SK-N-SH (cell line): Measurements from ENCODE around the gene FRMD3. TPM values are rescaled to one million over a fixed set of nuclear protein-coding genes. Genes with fewer than 3 reads are reported as not detected.

Experiments
- CTCF ChIA-PET: fragments of 300-600, 350-600 bp; formaldehyde crosslinking; extraction: SDS; loops from one replicate; lab custom pipeline; 2021; lab: Yijun Ruan, JAX
- POLR2A ChIA-PET: fragments of 350-600 bp; sonication (Branson Sonifier 250); formaldehyde crosslinking; extraction: SDS; loops from one replicate; lab custom pipeline; 2020; ENCODE audit warnings: antibody characterized with exemption, inconsistent platforms; lab: Yijun Ruan, JAX
- DNase-seq: peaks from one replicate; pipeline ENCODE4 v3.0.0; 2012
- H2AFZ ChIP-seq: fragments of 200-600 bp; sonication (generic); 2 replicates; pipeline ENCODE4 v1.8.1; 2016; ENCODE audit warnings: antibody characterized with exemption, mild to moderate bottlenecking, low read depth
- H3F3A ChIP-seq: fragments of 200-600 bp; sonication (generic); replicated peaks from 2 replicates; pipeline ENCODE3; 2016; ENCODE audit warnings: antibody characterized with exemption, mild to moderate bottlenecking; ENCODE audit not compliant: insufficient read depth
- H3K27ac ChIP-seq, 2 experiments: fragments of 200-500 bp in 1 of 2; fragments of 200-600 bp in 1 of 2; sonication (Bioruptor generic) in 1 of 2; sonication (generic), shearing (Covaris generic) in 1 of 2; 2 replicates each; pipeline versions ENCODE4 v1.5.1 to v1.6.1; 2014 to 2016; ENCODE audit warnings: low read depth in 2 of 2, inconsistent platforms in 1 of 2, low read length in 1 of 2, mild to moderate bottlenecking in 1 of 2, mixed read lengths in 1 of 2
- H3K27me3 ChIP-seq: fragments of 200-600 bp; sonication (generic), shearing (Covaris generic); 2 replicates; pipeline ENCODE4 v1.6.1; 2016; ENCODE audit warnings: mixed run types; ENCODE audit not compliant: insufficient read depth
- H3K36me3 ChIP-seq, 2 experiments: fragments of 200-500 bp in 1 of 2; fragments of 200-600 bp in 1 of 2; sonication (Bioruptor generic) in 1 of 2; sonication (generic) in 1 of 2; replicated peaks in 1 of 2; 2 replicates each; pipeline versions ENCODE3 to v1.5.1; 2014 to 2016; ENCODE audit warnings: low read length in 1 of 2, mild to moderate bottlenecking in 1 of 2; ENCODE audit not compliant: insufficient read depth in 2 of 2, control insufficient read depth in 1 of 2
- H3K4me1 ChIP-seq, 2 experiments: fragments of 200-500 bp in 1 of 2; fragments of 200-600 bp in 1 of 2; sonication (Bioruptor generic) in 1 of 2; sonication (generic), shearing (Covaris generic) in 1 of 2; 2 replicates each; pipeline versions ENCODE4 v1.5.1 to v1.6.1; 2014 to 2016; ENCODE audit warnings: low read depth in 1 of 2, low read length in 1 of 2, mixed run types in 1 of 2; ENCODE audit not compliant: insufficient read depth in 2 of 2, control insufficient read depth in 1 of 2
- H3K4me2 ChIP-seq: fragments of 200-600 bp; sonication (generic), shearing (Covaris generic); 2 replicates; pipeline ENCODE4 v1.6.1; 2017; ENCODE audit warnings: mixed run types
- H3K4me3 ChIP-seq, 2 experiments: fragments of 200-500 bp in 1 of 2; fragments of 200-600 bp in 1 of 2; sonication (Bioruptor generic) in 1 of 2; sonication (generic), shearing (Covaris generic) in 1 of 2; 2 replicates each; pipeline versions ENCODE4 v1.5.1 to v1.8.1; 2014 to 2016; ENCODE audit warnings: low read depth in 2 of 2, inconsistent platforms in 1 of 2, low read length in 1 of 2, mild to moderate bottlenecking in 1 of 2, mixed read lengths in 1 of 2, moderate library complexity in 1 of 2
- H3K79me2 ChIP-seq: fragments of 200-600 bp; sonication (generic); 2 replicates; pipeline ENCODE4 v1.8.1; 2017; ENCODE audit warnings: mild to moderate bottlenecking; ENCODE audit not compliant: insufficient read depth
- H3K9ac ChIP-seq: fragments of 200-600 bp; sonication (generic); 2 replicates; pipeline ENCODE4 v1.6.1; 2017; ENCODE audit warnings: mixed run types
- H3K9me2 ChIP-seq: fragments of 200-600 bp; sonication (generic); 2 replicates; pipeline ENCODE4 v1.6.1; 2017; ENCODE audit warnings: mixed run types
- H3K9me3 ChIP-seq: fragments of 200-600 bp; sonication (generic); 2 replicates; pipeline ENCODE4 v1.6.1; 2017; ENCODE audit warnings: mixed run types, mild to moderate bottlenecking, moderate library complexity
- H4K20me1 ChIP-seq: fragments of 200-600 bp; sonication (generic); 2 replicates; pipeline ENCODE4 v1.6.1; 2017; ENCODE audit warnings: mild to moderate bottlenecking, mixed run types; ENCODE audit not compliant: insufficient read depth
- CHD2 ChIP-seq: fragments of 150-350 bp; IDR thresholded peaks from 2 replicates; pipeline ENCODE4 v1.6.1; 2018; ENCODE audit warnings: low read length; ENCODE audit not compliant: partially characterized antibody
- CTCF ChIP-seq: fragments of 200-600 bp; sonication (generic); IDR thresholded peaks from 2 replicates; pipeline ENCODE4 v1.6.1; 2017; ENCODE audit warnings: antibody characterized with exemption, mild to moderate bottlenecking, moderate library complexity
- FOXJ3 ChIP-seq: sonication (generic); formaldehyde crosslinking; IDR thresholded peaks from 2 replicates; pipeline ENCODE4 v1.5.1; 2020; ENCODE audit warnings: mild to moderate bottlenecking, missing genetic modification reagents
- GATA2 ChIP-seq: sonication (generic); formaldehyde crosslinking; IDR thresholded peaks from 2 replicates; pipeline ENCODE4 v1.5.0; 2020; ENCODE audit warnings: mild to moderate bottlenecking, missing genetic modification reagents
- IRF3 ChIP-seq: fragments of 150-350 bp; IDR thresholded peaks from 2 replicates; pipeline ENCODE4 v1.6.1; 2016; ENCODE audit warnings: mild to moderate bottlenecking, low read depth, low read length
- NFIC ChIP-seq: IDR thresholded peaks from 2 replicates; pipeline ENCODE4 v1.4.0; 2012; ENCODE audit warnings: borderline replicate concordance
- NRF1 ChIP-seq: IDR thresholded peaks from 2 replicates; pipeline ENCODE4 v1.6.1; 2012; ENCODE audit warnings: low read depth, mild to moderate bottlenecking, low read length
- PBX3 ChIP-seq: IDR thresholded peaks from 2 replicates; pipeline ENCODE4; 2012
- RAD21 ChIP-seq: IDR thresholded peaks from 2 replicates; pipeline ENCODE4 v1.6.1; 2012; ENCODE audit warnings: mild to moderate bottlenecking, low read length
- REST ChIP-seq: IDR thresholded peaks from 2 replicates; pipeline ENCODE4 v1.6.1; 2012; ENCODE audit warnings: mild to moderate bottlenecking, low read depth, low read length, moderate library complexity
- SIN3A ChIP-seq: IDR thresholded peaks from 2 replicates; pipeline ENCODE4 v1.6.1; 2012; ENCODE audit warnings: low read depth, mild to moderate bottlenecking, low read length, moderate library complexity, borderline replicate concordance
- SMC3 ChIP-seq: IDR thresholded peaks from 2 replicates; pipeline ENCODE4 v1.6.1; 2012; ENCODE audit warnings: low read depth, low read length, improper control_type of control experiment
- TEAD4 ChIP-seq: IDR thresholded peaks from 2 replicates; pipeline ENCODE4 v1.4.0; 2012; ENCODE audit warnings: mild to moderate bottlenecking, borderline replicate concordance; ENCODE audit not compliant: insufficient read depth
- ZBTB33 ChIP-seq: IDR thresholded peaks from 2 replicates; pipeline ENCODE4 v1.4.0; 2012; ENCODE audit warnings: low read depth, borderline replicate concordance
- WGBS: methylation state at CpG from one replicate; pipeline ENCODE4 v1.1.6; 2017; ENCODE audit warnings: low lambda C conversion rate; 5-methylcytosine and 5-hydroxymethylcytosine counted together
- polyA plus RNA-seq, 3 experiments: library from polyadenylated mRNA; depleted of rRNA; stranded (reverse); fragments of >200 nt; gene quantifications; 2 replicates each; pipeline ENCODE4 v1.2.3, GENCODE V29; 2012

Gene FRMD3
- polyA plus RNA-seq, 1 of the 3 experiments (the other 2 are of a cell fraction) = 0.89 TPM

GRCh38 chr9:83336706-83337105 is 201.5 kb downstream of the FRMD3 start:
- Histone ChIP-seq H3K9me3 (no peaks in the 10 kb centered on the region), H3F3A (no peaks in the 10 kb centered on the region), H3K4me3 (no peak overlapping the region), H3K9ac (no peak overlapping the region), H2AFZ (no peak overlapping the region), H4K20me1 (no peaks in the 10 kb centered on the region), H3K36me3 (peaks cover 0 to under 1% of the 10 kb centered on the region in 2 experiments), H3K9me2 (no peaks in the 10 kb centered on the region), H3K4me2 (no peak overlapping the region), H3K27me3 (no peaks in the 10 kb centered on the region), H3K27ac (no peak overlapping the region), H3K4me1 (no peaks in the 10 kb centered on the region; a peak in 2 of 4 replicates), H3K79me2 (no peaks in the 10 kb centered on the region)
- 30% methylated on average over 1 of the region's 1 CpG for WGBS
- no peak for DNase-seq
- no peak for TF ChIP-seq NRF1
- TF ChIP-seq SIN3A = no peak
- no peak for TF ChIP-seq GATA2 (CRISPR knock-in tag)
- TF ChIP-seq CHD2 = no peak
- no peak for TF ChIP-seq ZBTB33
- TF ChIP-seq FOXJ3 (CRISPR knock-in tag) = no peak
- no peak for TF ChIP-seq PBX3
- POLR2A ChIA-PET = no interaction called here
- CTCF ChIA-PET = interaction anchor here (3.8 to 7.0 kb wide), 4 partner anchors 17 to 208 kb away, joined by 34 to 111 read pairs (median 66); partner anchors contain the start of gene FRMD3

GRCh38 chr9:83334320-83334719 is 203.9 kb downstream of the FRMD3 start:
- peak; percentile 53 for DNase-seq
- ChIA-PET CTCF (interaction anchor here (0.5 to 7.0 kb wide), 94 partner anchors 9 to 799 kb away, joined by 3 to 111 read pairs (median 4); partner anchors contain the start of genes FRMD3, IDNK and UBQLN1), POLR2A (interaction anchor here (0.8 to 1.4 kb wide), 3 partner anchors 115 to 289 kb away, joined by 3 to 4 read pairs (median 4); partner anchors contain the start of genes FRMD3 and IDNK)
- H3K27ac ChIP-seq = peak overlapping the region in 1 of 2 experiments; percentile 8; a peak in 2 of 4 replicates
- H3F3A ChIP-seq = no peaks in the 10 kb centered on the region
- H3K79me2 ChIP-seq = no peaks in the 10 kb centered on the region
- TF ChIP-seq CTCF (peak; percentile 97), SMC3 (peak; percentile 97), NFIC (no peak), REST (no peak), IRF3 (no peak), RAD21 (peak; percentile 99), TEAD4 (no peak), PBX3 (no peak)
- no peaks in the 10 kb centered on the region for H3K9me2 ChIP-seq
- H3K4me2 ChIP-seq = no peak overlapping the region
- H4K20me1 ChIP-seq = no peaks in the 10 kb centered on the region
- no peaks in the 10 kb centered on the region for H3K9me3 ChIP-seq
- peaks cover 0 to 12% of the 10 kb centered on the region in 2 experiments for H3K36me3 ChIP-seq
- whole genome bisulfite sequencing = 10% methylated on average over 4 of the region's 4 CpGs
- H3K9ac ChIP-seq = no peak overlapping the region
- H2AFZ ChIP-seq = no peak overlapping the region
- peak overlapping the region in 1 of 2 experiments; percentile 27; a peak in 1 of 4 replicates for H3K4me3 ChIP-seq
- H3K27me3 ChIP-seq = no peaks in the 10 kb centered on the region
- no peaks in the 10 kb centered on the region; a peak in 2 of 4 replicates for H3K4me1 ChIP-seq
